ENCODE data around the gene ADAM8.
"Not testable (repeated sequence)": the region's sequence is repeated elsewhere in the genome, so short reads cannot be mapped to it uniquely, and the experiment has no call there.

ADAM8 gene

GRCh38 chr10:133324198-133324792 lies 47.6 kb upstream of the ADAM8 start:
- TF ChIP-seq GABPA (IDR thresholded peaks at IDR 0.05; ENCODE audit: low read depth) (no peak), CTCF (IDR thresholded peaks at IDR 0.05; ENCODE audit: insufficient read depth, low read length) (no peak), REST (IDR thresholded peaks at IDR 0.05; ENCODE audit: insufficient replicate concordance, low read depth) (no peak), POLR2AphosphoS5 (IDR thresholded peaks at IDR 0.05; ENCODE audit: low read depth) (no peak), SPI1 (IDR thresholded peaks at IDR 0.05; ENCODE audit: borderline replicate concordance, low read depth) (no peak)
- peak in 1 of 2 experiments; percentile 25 for DNase-seq (ENCODE audit: low read depth in 1 of 2, low spot score in 1 of 2)
- H3K27me3 ChIP-seq (ENCODE audit: insufficient read depth, poor library complexity, severe bottlenecking), result peaks cover 35% of the 10 kb centered on the region
- no peak overlapping the region for H3K4me3 ChIP-seq (replicated peaks; ENCODE audit: insufficient read depth, low read length)
- no peak overlapping the region for H3K27ac ChIP-seq (replicated peaks)

GRCh38 chr10:133322064-133322709 lies 45.5 kb upstream of the ADAM8 start:
- H3K27me3 ChIP-seq (ENCODE audit: insufficient read depth, poor library complexity, severe bottlenecking), result peaks cover 24% of the 10 kb centered on the region
- H3K4me3 ChIP-seq (replicated peaks; ENCODE audit: insufficient read depth, low read length); DNase-seq (ENCODE audit: low read depth in 1 of 2, low spot score in 1 of 2); H3K27ac ChIP-seq (replicated peaks): not testable (repeated sequence)

GRCh38 chr10:133320852-133321422 lies 44.3 kb upstream of the ADAM8 start:
- H3K27me3 ChIP-seq (ENCODE audit: insufficient read depth, poor library complexity, severe bottlenecking), result peaks cover 11% of the 10 kb centered on the region
- H3K4me3 ChIP-seq (replicated peaks; ENCODE audit: insufficient read depth, low read length); H3K27ac ChIP-seq (replicated peaks); DNase-seq (ENCODE audit: low read depth in 1 of 2, low spot score in 1 of 2): not testable (repeated sequence)

- peak overlapping the region; percentile 24 for H3K4me3 ChIP-seq (replicated peaks; ENCODE audit: insufficient read depth, low read length)
- H3K27ac ChIP-seq (replicated peaks), result no peak overlapping the region
- peaks cover 2% of the 10 kb centered on the region for H3K27me3 ChIP-seq (ENCODE audit: insufficient read depth, poor library complexity, severe bottlenecking)
- TF ChIP-seq CTCF (IDR thresholded peaks at IDR 0.05; ENCODE audit: insufficient read depth, low read length), result peak; percentile 73
- no peak for TF ChIP-seq GABPA (IDR thresholded peaks at IDR 0.05; ENCODE audit: low read depth)
- peak in 1 of 2 experiments; percentile 73 for DNase-seq (ENCODE audit: low read depth in 1 of 2, low spot score in 1 of 2)
Measured at GRCh38 chr10:133318494-133319127, 41.9 kb upstream of the ADAM8 start.

- H3K27me3 ChIP-seq (ENCODE audit: insufficient read depth, poor library complexity, severe bottlenecking), result peaks cover 2% of the 10 kb centered on the region
- H3K27ac ChIP-seq (replicated peaks), result no peak overlapping the region
- no peak overlapping the region for H3K4me3 ChIP-seq (replicated peaks; ENCODE audit: insufficient read depth, low read length)
- no peak for TF ChIP-seq REST (IDR thresholded peaks at IDR 0.05; ENCODE audit: insufficient replicate concordance, low read depth)
- TF ChIP-seq CTCF (IDR thresholded peaks at IDR 0.05; ENCODE audit: insufficient read depth, low read length), result no peak
- TF ChIP-seq POLR2AphosphoS5 (IDR thresholded peaks at IDR 0.05; ENCODE audit: low read depth), result no peak
- no peak for TF ChIP-seq SPI1 (IDR thresholded peaks at IDR 0.05; ENCODE audit: borderline replicate concordance, low read depth)
- TF ChIP-seq GABPA (IDR thresholded peaks at IDR 0.05; ENCODE audit: low read depth), result no peak
- no peak for DNase-seq (ENCODE audit: low read depth in 1 of 2, low spot score in 1 of 2)
Measured at GRCh38 chr10:133316732-133317131, 40.1 kb upstream of the ADAM8 start.

Data from HL-60 (cell line).